OCI-LY3 (cell line): ENCODE results near the gene FBXW7.

ENCODE experiments used
- CTCF ChIP-seq: fragments of 200-600, 300-600 bp; sonication (generic); IDR thresholded peaks from 2 replicates; pipeline ENCODE4 v1.5.1; 2014; ENCODE audit warnings: antibody characterized with exemption, low read length, low read depth
- EZH2phosphoT487 ChIP-seq: fragments of 200-600 bp; shearing (Covaris generic); IDR thresholded peaks from 2 replicates; pipeline ENCODE4 v1.6.1; 2018; ENCODE audit warnings: antibody characterized with exemption, mixed run types, low read depth

GRCh38 chr4:152571770-152572169 lies 35.9 kb upstream of the FBXW7 start:
- TF ChIP-seq CTCF (no peak), EZH2phosphoT487 (no peak)
